Right lobe of liver (tissue), 4 donors: ENCODE measurements around the gene SLC9A6.

Experiments used
- POLR2A ChIP-seq: fragments of 450-650 bp; IDR thresholded peaks from one replicate; pipeline ENCODE4 v1.6.1; 2017; ENCODE audit warnings: antibody characterized with exemption, mild to moderate bottlenecking
- TF ChIP-seq, protein P1 (sequence below), 4 donors: fragments of 200-600 bp in 3 of 4; fragments of 450-650 bp in 1 of 4; IDR thresholded peaks; one replicate each; pipeline versions ENCODE4 v1.5.1 to v1.8.0; 2016 to 2022; ENCODE audit warnings: antibody characterized with exemption in 4 of 4, mild to moderate bottlenecking in 2 of 4
- donor health status: DM: no; HTN: no; CAD: no.
- donor health status: DM: no; HTN: no; CAD: no.
- donor health status: DM: no; HTN: yes; CAD: no.

DNA sequence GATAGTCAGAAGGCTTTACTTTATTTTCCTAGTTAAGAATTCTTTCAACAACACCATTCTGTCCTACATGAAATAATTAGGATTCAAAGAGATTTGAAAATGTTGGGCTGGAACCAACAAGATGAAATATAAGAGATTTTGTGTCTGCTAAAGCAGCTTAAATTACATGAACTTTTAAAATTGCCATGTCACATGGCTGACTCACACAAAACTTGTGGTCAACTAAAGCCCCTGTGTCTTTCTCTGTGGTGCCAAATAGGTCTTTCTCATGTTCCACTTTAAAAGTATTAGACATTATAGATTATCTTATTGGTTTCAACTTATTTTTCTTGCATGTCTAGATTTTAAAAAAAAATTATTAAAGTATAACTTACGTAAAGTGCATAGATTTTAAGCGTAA lies 101.3 kb downstream of the SLC9A6 start:
- TF ChIP-seq, protein P1, sequence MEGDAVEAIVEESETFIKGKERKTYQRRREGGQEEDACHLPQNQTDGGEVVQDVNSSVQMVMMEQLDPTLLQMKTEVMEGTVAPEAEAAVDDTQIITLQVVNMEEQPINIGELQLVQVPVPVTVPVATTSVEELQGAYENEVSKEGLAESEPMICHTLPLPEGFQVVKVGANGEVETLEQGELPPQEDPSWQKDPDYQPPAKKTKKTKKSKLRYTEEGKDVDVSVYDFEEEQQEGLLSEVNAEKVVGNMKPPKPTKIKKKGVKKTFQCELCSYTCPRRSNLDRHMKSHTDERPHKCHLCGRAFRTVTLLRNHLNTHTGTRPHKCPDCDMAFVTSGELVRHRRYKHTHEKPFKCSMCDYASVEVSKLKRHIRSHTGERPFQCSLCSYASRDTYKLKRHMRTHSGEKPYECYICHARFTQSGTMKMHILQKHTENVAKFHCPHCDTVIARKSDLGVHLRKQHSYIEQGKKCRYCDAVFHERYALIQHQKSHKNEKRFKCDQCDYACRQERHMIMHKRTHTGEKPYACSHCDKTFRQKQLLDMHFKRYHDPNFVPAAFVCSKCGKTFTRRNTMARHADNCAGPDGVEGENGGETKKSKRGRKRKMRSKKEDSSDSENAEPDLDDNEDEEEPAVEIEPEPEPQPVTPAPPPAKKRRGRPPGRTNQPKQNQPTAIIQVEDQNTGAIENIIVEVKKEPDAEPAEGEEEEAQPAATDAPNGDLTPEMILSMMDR (IDR thresholded peaks at IDR 0.05), result no peak
- no peak for TF ChIP-seq POLR2A
